GM08714 (cell line): ENCODE measurements around the gene SH3BP4.

Experiments
- H3K4me3 ChIP-seq: fragments of 200-500 bp; sonication (Bioruptor generic); 2 replicates; pipeline ENCODE4 v1.5.1; 2014; ENCODE audit warnings: mild to moderate bottlenecking, low read length, inconsistent platforms
- ZNF274 ChIP-seq: IDR thresholded peaks from 2 replicates; pipeline ENCODE4 v1.6.1; 2012; ENCODE audit warnings: mild to moderate bottlenecking, low read depth, low read length

SH3BP4 gene

DNA sequence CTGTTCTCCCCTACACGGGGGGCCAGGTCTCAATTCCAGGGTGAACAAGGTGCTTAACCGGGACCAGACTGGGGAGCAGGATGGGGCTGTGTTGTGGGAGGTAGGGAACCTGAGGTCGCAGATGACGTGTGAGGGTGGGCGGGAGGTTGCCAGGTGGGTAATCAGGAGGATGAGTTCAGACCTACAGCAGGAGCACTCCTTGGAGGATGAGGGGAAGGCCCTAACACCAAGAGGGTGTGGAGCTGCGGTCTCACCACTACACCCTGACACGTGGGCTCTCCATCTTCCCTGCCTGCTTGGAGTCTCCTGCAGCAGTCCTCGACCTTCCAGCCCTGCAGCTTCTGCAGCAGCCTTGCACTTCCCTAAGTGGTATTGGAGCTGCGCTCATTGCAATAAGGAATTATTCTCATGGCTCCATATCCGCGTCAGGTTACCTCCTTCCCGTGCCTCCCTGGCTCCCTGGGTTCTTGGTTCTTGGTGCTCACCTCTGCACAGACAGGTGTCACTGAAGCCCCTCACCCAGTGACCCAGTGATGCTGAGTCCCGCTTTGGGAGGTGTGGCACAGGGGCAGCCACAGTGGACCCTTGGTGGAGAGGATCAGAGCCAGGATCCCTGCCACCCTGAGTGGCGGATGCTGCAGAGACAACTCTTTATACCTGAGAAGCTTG lies 15.5 kb downstream of the SH3BP4 start:
- TF ChIP-seq ZNF274, result no peak
- no peak overlapping the region for H3K4me3 ChIP-seq

DNA sequence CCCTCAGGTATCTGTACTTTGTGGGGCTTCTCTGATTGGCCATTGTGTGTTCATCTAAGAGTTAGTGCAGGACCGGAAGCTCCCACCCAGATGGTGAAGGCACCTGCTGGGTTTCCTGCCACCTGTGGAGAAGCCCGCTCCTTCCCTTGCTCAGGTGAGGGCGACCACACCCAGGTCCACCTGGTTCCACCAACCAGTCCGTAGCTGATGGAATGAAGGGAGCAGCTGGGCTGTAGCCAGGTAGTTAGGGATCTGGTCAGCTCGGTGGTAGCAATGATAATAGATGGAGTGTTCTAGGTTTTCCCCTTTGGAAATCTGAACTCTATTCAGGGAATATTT lies 16.0 kb downstream of the SH3BP4 start:
- no peak for TF ChIP-seq ZNF274
- no peak overlapping the region for H3K4me3 ChIP-seq

DNA sequence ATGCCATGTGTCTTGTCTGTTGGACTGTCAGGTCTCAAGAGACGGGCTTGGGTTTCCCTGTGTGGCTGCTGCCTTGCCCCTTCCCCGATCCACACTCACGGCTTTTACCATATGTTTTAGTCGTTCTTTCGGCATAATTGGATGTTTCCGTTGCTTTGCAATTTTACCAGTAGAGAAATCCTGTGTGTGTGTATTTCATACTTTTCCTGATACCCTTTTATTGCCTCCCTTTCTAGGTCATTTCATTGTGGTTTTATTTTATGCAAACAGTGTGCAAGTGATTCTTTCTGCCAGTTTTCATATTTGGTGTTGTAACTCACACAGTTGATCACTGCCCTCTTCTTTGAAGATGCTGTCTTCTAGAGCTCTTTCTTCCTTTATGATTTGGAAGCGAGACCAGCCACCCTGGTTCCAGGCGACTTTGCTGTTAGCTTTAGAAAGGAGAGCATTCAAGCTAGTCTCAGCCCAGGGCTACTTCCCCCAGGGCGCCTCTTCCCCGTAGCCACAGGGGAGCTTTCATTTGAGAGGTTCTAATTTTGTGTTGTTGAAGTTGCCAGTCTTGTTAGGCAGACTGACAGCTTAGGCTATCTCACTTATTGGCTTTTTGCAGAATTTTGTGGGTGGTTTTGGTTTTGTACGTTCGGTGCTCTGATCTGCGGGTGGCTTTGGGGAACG lies 17.0 kb downstream of the SH3BP4 start:
- H3K4me3 ChIP-seq, result no peak overlapping the region
- no peak for TF ChIP-seq ZNF274

DNA sequence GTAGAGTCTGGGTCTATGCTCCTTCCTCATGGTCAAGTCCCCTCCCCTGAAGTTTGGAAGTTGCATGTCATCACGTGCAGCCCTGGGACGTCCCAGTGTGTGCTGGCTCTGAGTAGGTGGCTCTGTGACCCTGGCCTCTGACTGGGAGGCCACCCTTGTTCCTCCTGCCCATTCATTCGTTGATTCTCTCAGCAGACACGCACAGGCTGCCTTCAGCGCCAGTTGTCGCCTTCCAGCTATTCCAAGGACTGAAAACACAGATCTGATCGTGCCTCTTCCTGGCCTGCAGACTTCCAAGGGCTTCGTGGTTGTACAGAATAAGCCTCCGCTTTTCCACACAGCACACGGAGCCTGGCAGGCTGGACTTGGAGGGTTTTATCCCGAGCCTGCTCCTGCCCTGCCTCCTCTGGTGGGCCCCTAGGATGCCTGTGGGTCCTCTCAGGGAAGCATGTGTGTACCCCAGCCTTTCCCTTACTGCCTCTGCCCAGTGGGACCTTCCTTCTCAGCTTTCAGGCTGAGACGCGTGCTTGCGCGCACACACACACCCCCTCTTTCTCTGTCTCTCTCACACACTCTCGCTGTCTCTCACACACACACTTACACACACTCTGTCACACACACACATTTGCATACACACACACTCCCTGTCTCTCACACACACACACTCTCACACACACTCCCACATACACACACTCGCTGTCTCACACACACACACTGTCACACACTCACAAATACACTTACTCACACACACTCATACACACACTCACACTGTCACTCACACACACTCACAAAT lies 17.7 kb downstream of the SH3BP4 start:
- H3K4me3 ChIP-seq, result no peak overlapping the region
- no peak for TF ChIP-seq ZNF274

DNA sequence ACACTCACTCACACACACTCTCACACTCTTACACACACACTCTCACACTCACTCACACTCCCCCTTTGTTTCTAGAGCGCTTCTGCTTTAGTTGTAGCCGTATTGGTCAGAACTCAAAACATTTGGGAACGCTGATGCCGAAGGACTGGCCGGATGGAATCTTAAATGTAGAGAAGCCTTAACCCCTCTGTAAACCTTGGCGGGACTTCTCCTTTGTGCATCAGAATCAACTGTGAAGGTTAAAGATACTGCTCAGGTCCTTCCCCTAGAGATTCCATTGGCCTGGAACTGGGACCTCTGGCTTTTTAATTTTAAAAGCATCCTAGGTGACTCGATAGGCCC lies 18.3 kb downstream of the SH3BP4 start:
- H3K4me3 ChIP-seq, result no peak overlapping the region
- TF ChIP-seq ZNF274, result no peak

DNA sequence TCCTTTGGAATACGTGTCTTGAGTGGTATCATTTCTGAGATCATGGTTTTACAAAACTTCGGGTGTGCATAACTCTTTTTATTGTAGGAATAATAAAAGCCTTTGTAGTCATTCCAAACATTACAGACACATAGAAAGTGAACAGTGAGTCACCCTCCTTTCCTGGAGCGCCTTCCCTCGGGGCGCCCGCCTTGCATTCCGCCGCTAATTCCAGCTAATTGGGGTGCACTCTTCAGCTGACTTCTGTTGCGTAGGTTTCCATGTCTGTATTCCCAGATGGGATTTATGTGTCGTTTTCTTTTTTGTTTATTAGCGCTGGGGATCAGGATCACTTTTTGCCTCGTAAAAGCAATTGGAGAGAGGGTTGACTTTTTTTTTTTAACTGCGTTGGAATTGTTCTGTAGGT lies 18.7 kb downstream of the SH3BP4 start:
- no peak overlapping the region for H3K4me3 ChIP-seq
- no peak for TF ChIP-seq ZNF274

DNA sequence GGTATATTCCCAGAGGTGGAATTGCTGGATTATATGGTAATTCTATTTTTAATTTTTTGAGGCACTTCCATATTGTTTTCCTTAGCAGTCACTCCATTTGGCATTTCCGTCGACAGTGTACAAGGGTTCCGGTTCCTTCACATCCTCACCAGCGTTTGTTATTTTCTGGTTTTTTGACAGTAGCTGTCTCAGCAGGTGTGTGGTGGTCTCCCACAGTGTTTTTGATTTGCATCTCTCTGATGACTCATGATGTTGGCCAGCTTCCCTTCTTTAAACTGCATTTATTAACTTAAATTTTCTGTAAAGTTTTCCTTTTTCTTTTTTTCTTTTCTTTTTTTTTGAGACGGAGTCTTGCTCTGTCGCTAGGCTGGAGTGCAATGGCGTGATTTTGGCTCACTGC lies 19.7 kb downstream of the SH3BP4 start:
- TF ChIP-seq ZNF274, result no peak
- no peak overlapping the region for H3K4me3 ChIP-seq

DNA sequence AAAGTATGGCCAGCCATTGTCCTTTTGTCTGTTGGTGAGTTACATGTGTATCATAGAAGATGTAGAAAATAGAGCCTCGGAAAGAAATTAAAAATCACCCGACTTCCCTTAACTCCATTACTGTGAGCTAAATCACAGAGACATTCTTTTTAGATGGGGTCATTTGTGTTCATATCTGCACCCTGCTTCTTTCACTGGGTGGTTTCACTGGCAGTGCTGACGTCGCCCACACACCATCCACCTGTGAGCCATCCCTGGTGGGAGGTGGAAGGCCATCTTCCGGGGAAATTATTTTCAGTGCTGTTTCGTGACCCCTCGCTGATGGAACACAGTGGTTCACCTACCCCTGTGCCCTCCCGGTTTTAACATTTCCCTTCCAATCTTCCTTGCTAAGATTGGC lies 21.2 kb downstream of the SH3BP4 start:
- no peak for TF ChIP-seq ZNF274
- no peak overlapping the region for H3K4me3 ChIP-seq

DNA sequence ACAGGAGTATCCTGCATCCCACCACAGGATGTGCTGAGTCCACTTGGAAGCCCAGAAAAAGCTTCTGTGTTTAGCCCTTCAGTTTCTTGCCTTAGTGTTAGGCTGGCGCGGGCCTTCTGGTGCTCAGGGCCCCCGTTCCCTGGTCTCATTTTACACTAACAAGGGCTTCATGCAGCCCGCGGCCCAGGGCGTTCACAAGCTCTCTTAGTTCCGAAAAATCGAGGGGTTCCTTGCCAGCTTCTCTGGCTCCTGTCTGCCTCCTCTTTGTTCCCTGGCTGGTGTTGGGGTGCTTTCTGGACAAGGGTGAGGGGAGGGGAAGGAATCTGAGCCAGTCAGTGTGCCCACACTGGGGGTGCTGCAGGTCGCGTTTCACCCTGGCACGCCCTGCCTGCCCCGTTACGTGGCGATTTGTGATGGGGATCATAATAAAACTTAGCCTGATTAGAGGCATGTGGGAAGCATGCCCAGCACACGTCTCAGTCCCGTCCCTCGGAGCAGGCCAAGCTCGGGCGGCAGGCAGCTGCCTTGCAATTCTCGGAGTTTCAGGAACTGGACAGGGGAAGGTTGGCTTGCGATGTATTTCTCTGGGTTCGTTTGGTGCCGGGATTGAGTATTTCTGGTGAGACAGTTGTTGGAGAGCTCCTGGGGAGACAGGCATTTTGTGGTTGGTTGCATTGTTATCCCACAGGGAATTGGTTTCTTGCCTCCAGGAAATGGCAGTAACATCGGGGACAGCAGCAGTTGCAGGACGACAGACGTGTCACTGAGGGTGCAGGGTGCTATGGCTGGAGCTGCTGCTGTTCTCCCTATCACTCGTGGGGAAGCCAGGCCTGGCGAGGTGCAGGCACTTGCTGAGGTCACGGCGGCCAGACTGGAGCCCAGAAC lies 22.9 kb downstream of the SH3BP4 start:
- TF ChIP-seq ZNF274, result no peak
- H3K4me3 ChIP-seq, result no peak overlapping the region

DNA sequence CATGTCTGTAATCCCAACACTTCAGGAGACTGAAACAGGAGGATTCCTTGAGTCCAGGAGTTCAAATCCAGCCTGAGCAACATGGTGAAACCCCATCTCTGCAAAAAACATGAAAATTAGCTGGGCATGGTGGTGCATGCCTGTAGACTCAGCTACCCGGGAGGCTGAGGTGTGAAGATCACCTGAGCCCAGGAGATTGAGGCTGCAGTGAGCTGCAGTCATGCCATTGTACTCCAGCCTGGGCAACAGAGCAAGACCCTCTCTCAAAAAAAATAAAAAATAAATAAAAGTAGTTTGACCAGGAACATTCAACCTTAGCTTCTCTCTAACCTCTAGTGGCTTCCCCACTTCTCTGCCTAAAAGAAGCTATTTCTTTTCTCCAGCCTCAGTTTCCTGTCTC lies 23.8 kb downstream of the SH3BP4 start:
- TF ChIP-seq ZNF274, result no peak
- no peak overlapping the region for H3K4me3 ChIP-seq

DNA sequence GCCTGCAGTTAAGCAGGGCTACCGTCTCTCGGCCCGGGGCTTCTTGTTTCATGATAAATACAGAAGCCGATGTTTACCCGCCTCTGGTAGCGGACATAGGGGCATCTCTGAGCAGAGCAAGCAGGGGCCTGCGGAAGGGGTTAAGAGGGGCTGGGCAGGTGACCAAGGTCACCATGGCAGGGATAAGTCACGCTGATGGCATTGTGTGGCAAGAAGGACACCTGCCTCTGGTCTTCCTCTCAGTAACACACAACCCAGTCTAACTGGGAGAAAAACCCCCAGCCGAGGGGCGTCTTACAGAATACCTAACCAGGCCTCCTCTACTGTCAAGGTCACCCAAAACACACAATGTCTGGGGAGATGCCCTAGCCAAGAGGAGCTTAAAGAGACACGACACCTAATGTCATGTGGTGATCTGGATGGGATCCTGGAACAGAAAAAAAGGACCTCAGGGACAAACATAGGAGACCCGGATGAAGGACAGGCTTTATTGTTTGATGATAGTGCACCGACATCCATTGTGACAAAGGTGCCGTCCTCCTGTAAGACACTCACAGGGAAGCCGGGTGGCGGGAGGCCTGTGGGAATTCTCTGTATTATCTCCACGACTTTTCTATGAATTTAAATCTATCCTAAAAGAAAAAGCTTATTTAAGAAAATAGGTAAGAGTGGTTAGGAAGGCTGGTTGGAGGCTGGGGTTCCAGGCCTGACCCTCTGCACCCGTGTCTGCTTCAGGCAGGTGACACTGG lies 24.8 kb downstream of the SH3BP4 start:
- no peak for TF ChIP-seq ZNF274

DNA sequence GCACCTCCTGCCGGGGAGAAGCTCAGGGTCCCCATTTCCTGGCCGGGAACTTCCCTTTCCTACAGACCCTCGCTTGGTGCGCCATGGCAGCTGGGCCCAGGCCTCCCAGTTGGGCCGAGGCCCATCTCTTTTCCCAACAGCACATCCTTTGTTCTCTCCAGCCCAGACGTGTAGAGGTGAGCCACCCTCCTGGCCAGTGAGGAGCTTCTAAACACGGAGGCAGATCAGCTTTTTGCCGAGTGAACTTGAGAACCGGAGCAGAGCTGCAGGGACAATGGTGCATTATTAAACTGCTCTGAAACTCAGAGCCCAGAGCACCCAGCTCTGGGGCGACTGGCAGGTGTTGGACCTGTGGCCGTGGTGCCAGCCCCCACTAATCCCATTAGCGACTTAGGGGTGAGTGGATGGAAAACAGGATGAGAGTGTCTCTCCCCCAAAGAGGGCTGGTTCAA lies 25.4 kb downstream of the SH3BP4 start:
- no peak overlapping the region for H3K4me3 ChIP-seq
- no peak for TF ChIP-seq ZNF274

More for the DNA sequence above, 24.8 kb downstream of the SH3BP4 start:
- no peak overlapping the region for H3K4me3 ChIP-seq

DNA sequence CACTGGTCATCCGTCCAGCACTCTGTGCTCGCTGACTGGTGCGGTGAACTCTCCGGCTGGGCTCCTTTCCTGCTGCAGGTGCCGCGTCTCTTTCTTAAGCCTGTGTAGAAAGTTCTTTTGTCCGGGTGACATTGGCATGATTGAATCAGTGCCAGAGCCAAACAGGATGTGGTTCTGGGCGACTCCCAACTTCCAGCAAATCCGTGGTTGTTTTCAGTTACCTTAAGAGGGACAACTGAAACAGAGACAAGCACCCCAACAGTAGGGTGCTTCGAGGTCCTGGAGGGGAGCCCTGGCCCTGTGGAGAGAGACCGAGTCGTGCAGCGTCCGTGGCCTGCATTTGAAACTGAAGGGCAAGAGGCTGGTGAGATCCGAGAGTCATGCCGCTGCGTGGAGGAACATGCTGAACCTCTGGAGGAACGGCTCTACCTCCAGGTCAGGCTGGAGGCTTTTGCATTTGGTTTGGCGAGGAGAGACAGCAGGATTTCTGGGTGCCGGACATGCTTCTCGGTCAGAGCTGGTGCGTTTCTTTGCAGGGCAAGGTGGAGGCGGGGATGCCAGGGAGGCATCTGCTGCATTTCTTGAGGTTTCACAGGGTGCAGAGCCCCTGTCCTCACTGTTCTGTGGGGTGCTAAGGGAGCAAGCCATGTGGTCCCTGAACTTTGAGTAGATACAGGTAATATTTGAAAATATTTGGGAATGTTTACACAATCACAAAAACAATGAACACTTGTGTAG lies 26.8 kb downstream of the SH3BP4 start:
- no peak overlapping the region for H3K4me3 ChIP-seq
- TF ChIP-seq ZNF274, result no peak
